NT2/D1 (cell line): Measurements from ENCODE around the gene ALPG.
"Not testable (repeated sequence)": the region's sequence is repeated elsewhere in the genome, so short reads cannot be mapped to it uniquely, and the experiment has no call there.

Experiments used
- DNase-seq: peaks from one replicate; pipeline ENCODE4 v3.0.0-alpha.2; 2011; ENCODE audit warnings: low read depth, low spot score
- H3K27me3 ChIP-seq: 2 replicates; pipeline ENCODE4 v1.6.0; 2011; ENCODE audit warnings: mild to moderate bottlenecking; ENCODE audit not compliant: insufficient read length, insufficient read depth
- H3K36me3 ChIP-seq: 2 replicates; pipeline ENCODE4 v1.6.1; 2011; ENCODE audit warnings: mild to moderate bottlenecking, low read length, mixed read lengths; ENCODE audit not compliant: insufficient read depth, insufficient read length
- H3K4me1 ChIP-seq: 2 replicates; pipeline ENCODE4 v1.5.1; 2011; ENCODE audit not compliant: insufficient read depth, insufficient read length
- H3K4me3 ChIP-seq: 2 replicates; pipeline ENCODE4 v1.5.1; 2011; ENCODE audit warnings: low read depth; ENCODE audit not compliant: insufficient read length
- H3K9ac ChIP-seq: 2 replicates; pipeline ENCODE4 v1.6.0; 2011; ENCODE audit warnings: low read depth; ENCODE audit not compliant: insufficient read length
- H3K9me3 ChIP-seq: 2 replicates; pipeline ENCODE4 v1.5.1; 2011; ENCODE audit warnings: mild to moderate bottlenecking, low read length; ENCODE audit not compliant: insufficient read depth
- SUZ12 ChIP-seq: IDR thresholded peaks from 2 replicates; pipeline ENCODE4 v1.6.1; 2011; ENCODE audit not compliant: insufficient read length, insufficient read depth; ENCODE audit errors: extremely low read depth
- YY1 ChIP-seq: IDR thresholded peaks from 2 replicates; pipeline ENCODE4 v1.6.1; 2011; ENCODE audit not compliant: insufficient read length, insufficient read depth
- ZNF274 ChIP-seq: IDR thresholded peaks from 2 replicates; pipeline ENCODE4 v1.6.1; 2011; ENCODE audit warnings: mild to moderate bottlenecking, low read depth, low read length

Gene ALPG

DNA sequence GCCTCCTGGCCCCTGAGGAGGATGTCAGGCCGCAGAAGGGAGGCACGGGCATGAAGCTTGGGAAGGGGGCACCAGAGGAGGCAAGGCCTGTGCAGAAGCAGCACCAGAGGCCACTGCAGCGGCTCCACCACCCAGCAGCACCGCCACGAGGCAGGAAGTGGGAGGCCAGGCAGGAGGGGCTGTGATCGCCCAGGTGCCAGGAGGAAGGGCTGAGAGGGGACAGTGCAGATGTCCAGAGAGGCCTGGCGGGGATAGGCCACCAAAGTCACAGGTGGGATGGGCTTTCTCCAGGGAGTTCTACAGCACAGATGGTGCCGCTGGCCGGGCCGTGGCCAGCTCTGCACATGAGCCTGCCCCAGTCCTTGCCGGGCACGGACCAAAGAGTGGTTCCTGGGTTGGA is 43.3 kb downstream of the ALPG start:
- no peak for DNase-seq
- TF ChIP-seq SUZ12 (no peak), ZNF274 (no peak), YY1 (no peak)
- Histone ChIP-seq H3K27me3 (peaks cover 4% of the 10 kb centered on the region), H3K4me1 (peaks cover 5% of the 10 kb centered on the region), H3K4me3 (no peak overlapping the region), H3K9ac (no peak overlapping the region), H3K9me3 (no peaks in the 10 kb centered on the region), H3K36me3 (no peaks in the 10 kb centered on the region)

DNA sequence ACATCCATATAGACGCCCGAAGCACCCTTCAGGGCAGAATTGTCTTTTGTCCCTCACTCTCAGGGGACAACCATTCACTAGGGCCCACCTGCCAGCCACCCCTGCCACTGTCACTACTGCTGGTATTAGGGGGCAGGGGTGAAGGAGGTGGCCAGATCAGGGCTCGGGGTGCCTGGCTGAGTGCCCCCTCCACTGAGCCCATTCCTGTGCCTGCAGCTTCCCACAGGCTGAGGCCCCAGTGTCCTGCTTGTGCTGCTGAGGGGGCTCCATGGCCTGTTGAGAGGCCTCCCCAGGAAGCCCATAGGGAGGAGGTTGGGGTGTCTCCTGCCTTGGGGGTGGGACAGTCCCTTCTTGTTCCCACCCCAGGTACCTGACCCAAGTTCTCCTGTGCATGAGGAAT is 45.0 kb downstream of the ALPG start:
- H3K36me3 ChIP-seq, H3K9ac ChIP-seq, H3K4me1 ChIP-seq, H3K27me3 ChIP-seq, H3K9me3 ChIP-seq, DNase-seq, H3K4me3 ChIP-seq: not testable (repeated sequence)

GRCh38 chr2:232454630-232455029 is 48.0 kb downstream of the ALPG start:
- DNase-seq: no peak
- Histone ChIP-seq H3K27me3 (no peaks in the 10 kb centered on the region), H3K36me3 (no peaks in the 10 kb centered on the region)

GRCh38 chr2:232455426-232456255 is 49.0 kb downstream of the ALPG start, which contains the start of gene ALPI:
Gene ALPI (plus strand): TSS chr2:232456153. CDS start chr2:232456200, 47 bp downstream.
- no peaks in the 10 kb centered on the region for H3K27me3 ChIP-seq
- H3K9ac ChIP-seq: no peak within 1 kb of the TSS
- H3K9me3 ChIP-seq: no peaks in the 10 kb centered on the region
- TF ChIP-seq SUZ12: no peak
- TF ChIP-seq YY1: no peak
- TF ChIP-seq ZNF274: no peak
- no peak within 1 kb of the TSS for H3K4me3 ChIP-seq
- H3K36me3 ChIP-seq: no peaks in the 10 kb centered on the region
- peaks cover 5% of the 10 kb centered on the region for H3K4me1 ChIP-seq
- DNase-seq: no peak

More at GRCh38 chr2:232454630-232455029, 48.0 kb downstream of the ALPG start:
- H3K4me3 ChIP-seq: no peak overlapping the region
- peaks cover 5% of the 10 kb centered on the region for H3K4me1 ChIP-seq
- no peak overlapping the region for H3K9ac ChIP-seq
- no peak for TF ChIP-seq ZNF274
- TF ChIP-seq YY1: no peak
- TF ChIP-seq SUZ12: no peak
- no peaks in the 10 kb centered on the region for H3K9me3 ChIP-seq

- H3K9me3 ChIP-seq: no peaks in the 10 kb centered on the region
- no peaks in the 10 kb centered on the region for H3K27me3 ChIP-seq
- no peak for DNase-seq
- H3K9ac ChIP-seq: no peak overlapping the region
- TF ChIP-seq YY1: no peak
- no peaks in the 10 kb centered on the region for H3K36me3 ChIP-seq
- no peak overlapping the region for H3K4me3 ChIP-seq
- peaks cover 5% of the 10 kb centered on the region for H3K4me1 ChIP-seq
Measured at GRCh38 chr2:232456296-232457120, 49.9 kb downstream of the ALPG start.

DNA sequence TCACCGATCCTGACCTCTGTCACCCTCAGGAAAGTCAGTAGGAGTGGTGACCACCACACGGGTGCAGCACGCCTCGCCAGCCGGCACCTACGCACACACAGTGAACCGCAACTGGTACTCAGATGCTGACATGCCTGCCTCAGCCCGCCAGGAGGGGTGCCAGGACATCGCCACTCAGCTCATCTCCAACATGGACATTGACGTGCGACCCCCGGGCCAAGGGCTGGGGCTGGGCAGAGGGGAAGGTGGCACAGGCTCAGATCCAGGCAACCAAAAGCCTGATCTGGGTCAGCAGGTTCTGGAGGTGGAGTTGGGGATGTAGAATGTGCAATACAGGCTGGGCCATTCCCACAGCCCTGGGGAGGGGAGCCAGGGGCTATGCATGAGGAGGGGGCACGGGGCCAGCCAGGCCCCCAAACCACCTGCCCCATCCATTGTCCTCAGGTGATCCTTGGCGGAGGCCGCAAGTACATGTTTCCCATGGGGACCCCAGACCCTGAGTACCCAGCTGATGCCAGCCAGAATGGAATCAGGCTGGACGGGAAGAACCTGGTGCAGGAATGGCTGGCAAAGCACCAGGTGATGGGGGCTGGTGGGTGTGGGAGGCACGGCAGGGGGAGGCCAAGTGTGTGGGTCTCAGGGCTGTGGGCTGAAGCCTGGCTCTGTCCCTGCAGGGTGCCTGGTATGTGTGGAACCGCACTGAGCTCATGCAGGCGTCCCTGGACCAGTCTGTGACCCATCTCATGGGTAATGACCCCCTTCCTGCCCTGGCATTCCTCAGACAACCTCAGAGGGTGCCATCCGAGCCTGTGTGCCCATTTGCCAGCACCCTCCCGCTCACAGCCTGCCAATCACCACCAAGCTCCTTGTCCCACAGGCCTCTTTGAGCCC is 50.7 kb downstream of the ALPG start:
- no peaks in the 10 kb centered on the region for H3K36me3 ChIP-seq

More for the DNA sequence above, 50.7 kb downstream of the ALPG start:
- Histone ChIP-seq H3K9me3 (no peaks in the 10 kb centered on the region), H3K4me3 (no peak overlapping the region), H3K27me3 (no peaks in the 10 kb centered on the region), H3K4me1 (peaks cover 5% of the 10 kb centered on the region), H3K9ac (no peak overlapping the region)
- no peak for DNase-seq
- TF ChIP-seq ZNF274: no peak
- TF ChIP-seq YY1: no peak
- TF ChIP-seq SUZ12: no peak
